Stimulated activated naive CD4-positive, alpha-beta T cell treated with Interleukin-2 at 50 U/mL for 16 hours (primary cell): ENCODE data around the gene SOX6.
"Not testable (repeated sequence)": the region's sequence is repeated elsewhere in the genome, so short reads cannot be mapped to it uniquely, and the experiment has no call there.

Source experiments
- DNase-seq: peaks from one replicate; lab custom pipeline; 2025; lab: John Stamatoyannopoulos, UW

The SOX6 gene

GRCh38 chr11:15930442-15931025 is 425.8 kb downstream of the SOX6 start:
- DNase-seq = no peak

GRCh38 chr11:15929371-15929901 is 426.9 kb downstream of the SOX6 start:
- no peak for DNase-seq

DNA sequence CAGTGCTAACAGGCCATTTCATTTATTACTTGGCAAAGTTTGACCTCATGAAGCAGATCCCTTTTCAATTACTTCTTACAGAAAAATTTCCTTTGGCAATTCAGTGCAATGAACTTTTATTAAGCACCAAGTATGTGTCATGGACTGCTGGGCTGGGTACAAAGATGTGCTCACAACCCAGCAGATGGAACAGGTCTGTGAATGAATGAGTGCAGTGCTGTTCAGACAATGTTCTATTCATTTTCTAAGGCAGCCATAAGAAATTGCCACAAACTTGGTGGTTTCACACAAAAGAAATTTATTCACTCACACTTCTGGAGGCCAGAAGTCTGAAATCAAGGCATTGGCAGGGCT is 428.5 kb downstream of the SOX6 start:
- DNase-seq = no peak

- DNase-seq = no peak
These were observed 429.0 kb downstream of the SOX6 start for GRCh38 chr11:15927196-15927863.

DNA sequence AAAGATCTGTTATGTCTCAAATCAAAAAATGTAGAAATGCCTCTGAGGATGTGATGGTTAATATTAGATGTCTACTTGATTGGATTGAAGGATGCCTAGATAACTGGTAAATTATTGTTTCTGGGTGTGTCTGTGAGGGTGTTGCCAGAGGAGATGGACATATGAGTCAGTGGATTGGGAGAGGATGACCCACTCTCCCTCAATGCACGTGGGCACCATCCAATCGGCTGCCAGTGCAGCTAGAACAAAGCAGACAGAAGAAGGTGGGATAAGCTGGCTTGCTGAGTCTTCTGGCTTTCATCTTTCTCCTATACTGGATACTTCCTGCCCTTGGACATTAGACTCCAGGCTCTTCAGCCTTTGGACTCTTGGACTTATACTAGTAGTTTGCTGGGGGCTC is 430.3 kb downstream of the SOX6 start:
- DNase-seq = no peak

DNA sequence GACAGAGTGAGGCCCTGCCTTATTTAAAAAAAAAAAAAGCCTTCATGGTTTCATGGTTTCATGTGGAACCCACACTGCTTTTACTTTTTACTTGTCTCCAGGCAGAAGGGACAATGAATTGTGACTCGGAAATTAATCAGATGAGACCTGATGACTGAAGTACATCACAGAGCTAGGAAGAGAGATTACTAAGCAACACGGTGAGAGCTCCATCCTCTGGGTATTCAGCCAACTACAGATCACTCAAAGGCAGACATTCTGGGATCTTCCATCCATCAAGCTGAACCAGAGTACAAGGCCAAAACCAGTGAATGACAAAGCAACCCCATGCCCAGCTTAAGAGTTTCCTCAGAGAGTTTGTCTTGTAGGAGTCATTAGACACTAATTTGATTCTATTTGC is 433.2 kb downstream of the SOX6 start:
- DNase-seq = no peak

GRCh38 chr11:15922745-15923144 is 433.6 kb downstream of the SOX6 start:
- DNase-seq = not testable (repeated sequence)

DNA sequence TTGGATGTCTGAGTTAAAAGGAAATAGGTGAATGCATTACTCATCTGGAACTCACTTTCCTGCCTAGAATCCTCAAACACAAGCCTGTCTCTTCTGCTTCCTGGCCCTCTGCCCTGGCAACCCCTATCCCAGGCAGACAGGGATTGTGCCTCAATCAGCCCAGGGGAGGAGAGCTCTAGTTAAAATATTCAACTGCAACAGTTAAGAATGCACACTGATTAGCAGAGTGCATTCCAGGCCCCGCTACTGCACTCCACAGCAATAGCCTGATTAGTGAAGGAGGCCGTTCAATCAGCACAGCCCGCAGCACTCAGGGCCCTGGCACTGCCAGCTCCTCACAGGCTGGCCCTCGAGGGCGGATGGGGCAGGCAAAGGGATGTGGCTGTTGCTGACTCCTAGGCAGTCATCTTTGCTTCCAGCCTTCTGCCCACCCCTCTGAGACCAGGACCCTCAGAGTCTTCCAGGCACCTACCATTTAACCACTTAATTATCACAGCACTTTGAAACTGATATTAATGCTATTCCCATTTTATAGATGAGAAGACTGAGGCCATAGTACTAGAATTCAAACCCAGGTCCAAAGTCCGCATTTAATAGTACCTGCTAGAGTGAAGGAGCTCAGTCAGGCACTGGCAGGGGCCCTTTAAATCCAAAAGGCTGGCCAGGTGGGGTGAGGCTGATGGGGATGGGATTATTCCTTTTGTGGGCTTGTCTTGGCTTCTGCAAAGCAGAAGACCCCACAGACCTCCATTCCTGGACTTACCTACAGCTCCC is 435.3 kb downstream of the SOX6 start:
- no peak for DNase-seq

DNA sequence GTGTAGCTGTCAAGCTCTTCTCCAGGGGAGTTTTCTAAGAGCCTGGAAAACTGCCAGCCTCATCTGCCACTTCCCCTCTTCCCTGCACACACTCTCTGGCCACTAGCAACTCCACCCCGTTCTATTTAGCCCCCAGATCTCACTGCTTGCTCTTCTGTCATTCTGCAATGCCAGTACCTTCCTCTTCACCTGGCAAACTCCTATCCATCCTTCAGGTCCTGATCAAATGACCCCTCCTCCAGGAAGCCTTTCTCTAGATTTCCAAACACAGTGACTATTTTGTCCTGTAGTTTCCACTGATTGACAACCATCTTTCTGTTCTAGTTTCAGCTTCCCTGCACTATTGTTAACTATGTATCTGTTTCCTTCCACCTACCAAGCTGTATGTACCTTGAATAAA is 437.7 kb downstream of the SOX6 start:
- DNase-seq = no peak

GRCh38 chr11:15918212-15918611 is 438.1 kb downstream of the SOX6 start:
- DNase-seq = no peak
